Peyer's patch (tissue), 4 donors: ENCODE results near the gene ARHGEF12.

Source experiments
- POLR2A ChIP-seq, 2 donors: fragments of 450-650 bp; IDR thresholded peaks; one replicate each; pipeline ENCODE4 v1.5.1; 2017; ENCODE audit warnings: antibody characterized with exemption in 2 of 2, mild to moderate bottlenecking in 2 of 2, moderate library complexity in 2 of 2
- TF ChIP-seq, protein P1 (sequence below), 6 experiments: fragments of 450-650 bp in 4 of 6; fragments of 200-600 bp in 2 of 6; sonication (generic) in 1 of 6; IDR thresholded peaks; one replicate each; pipeline ENCODE4 v1.5.1; 2017 to 2019; ENCODE audit warnings: antibody characterized with exemption in 6 of 6, mild to moderate bottlenecking in 3 of 6, moderate library complexity in 1 of 6

- TF ChIP-seq, protein P1, sequence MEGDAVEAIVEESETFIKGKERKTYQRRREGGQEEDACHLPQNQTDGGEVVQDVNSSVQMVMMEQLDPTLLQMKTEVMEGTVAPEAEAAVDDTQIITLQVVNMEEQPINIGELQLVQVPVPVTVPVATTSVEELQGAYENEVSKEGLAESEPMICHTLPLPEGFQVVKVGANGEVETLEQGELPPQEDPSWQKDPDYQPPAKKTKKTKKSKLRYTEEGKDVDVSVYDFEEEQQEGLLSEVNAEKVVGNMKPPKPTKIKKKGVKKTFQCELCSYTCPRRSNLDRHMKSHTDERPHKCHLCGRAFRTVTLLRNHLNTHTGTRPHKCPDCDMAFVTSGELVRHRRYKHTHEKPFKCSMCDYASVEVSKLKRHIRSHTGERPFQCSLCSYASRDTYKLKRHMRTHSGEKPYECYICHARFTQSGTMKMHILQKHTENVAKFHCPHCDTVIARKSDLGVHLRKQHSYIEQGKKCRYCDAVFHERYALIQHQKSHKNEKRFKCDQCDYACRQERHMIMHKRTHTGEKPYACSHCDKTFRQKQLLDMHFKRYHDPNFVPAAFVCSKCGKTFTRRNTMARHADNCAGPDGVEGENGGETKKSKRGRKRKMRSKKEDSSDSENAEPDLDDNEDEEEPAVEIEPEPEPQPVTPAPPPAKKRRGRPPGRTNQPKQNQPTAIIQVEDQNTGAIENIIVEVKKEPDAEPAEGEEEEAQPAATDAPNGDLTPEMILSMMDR (IDR thresholded peaks at IDR 0.05): no peak
- TF ChIP-seq POLR2A (IDR thresholded peaks at IDR 0.05): no peak
These were observed 46.8 kb upstream of the ARHGEF12 start for GRCh38 chr11:120289426-120289825.
